ENCODE results near the gene E2F6. TPM values are rescaled to one million over a fixed set of nuclear protein-coding genes. Genes with fewer than 3 reads are reported as not detected.

Gene E2F6
- total RNA-seq, 1 donor = 9.0 TPM

- Histone ChIP-seq H3K27me3 (ENCODE audit: insufficient read depth, low read length) (peaks cover 69% of the 10 kb centered on the region), H3K4me1 (ENCODE audit: insufficient read depth, low read length) (no peaks in the 10 kb centered on the region), H3K27ac (ENCODE audit: low read depth, low read length) (no peak overlapping the region), H3K9me3 (ENCODE audit: low read depth, low read length) (no peaks in the 10 kb centered on the region), H3K36me3 (ENCODE audit: insufficient read depth, low read length) (no peaks in the 10 kb centered on the region), H3K79me2 (ENCODE audit: insufficient read depth, low read length) (no peaks in the 10 kb centered on the region), H3K4me2 (ENCODE audit: insufficient read depth, low read length) (no peak overlapping the region), H3K4me3 (ENCODE audit: insufficient read depth, low read length) (no peak overlapping the region), H2AFZ (ENCODE audit: low read length) (no peak overlapping the region), H4K20me1 (ENCODE audit: insufficient read depth, low read length) (no peaks in the 10 kb centered on the region)
- no peak for TF ChIP-seq CTCF (IDR thresholded peaks at IDR 0.05; ENCODE audit: extremely low read depth, low read depth, low read length)
- DNase-seq (ENCODE audit: insufficient read length, low spot score, missing footprints) = no peak
Observed at GRCh38 chr2:11481426-11481788, 15.4 kb upstream of the E2F6 start.

- H3K4me2 ChIP-seq (ENCODE audit: insufficient read depth, low read length) = no peak overlapping the region
- H3K4me1 ChIP-seq (ENCODE audit: insufficient read depth, low read length) = no peaks in the 10 kb centered on the region
- H3K27ac ChIP-seq (ENCODE audit: low read depth, low read length) = no peak overlapping the region
- no peaks in the 10 kb centered on the region for H3K9me3 ChIP-seq (ENCODE audit: low read depth, low read length)
- H4K20me1 ChIP-seq (ENCODE audit: insufficient read depth, low read length) = no peaks in the 10 kb centered on the region
- no peak for TF ChIP-seq CTCF (IDR thresholded peaks at IDR 0.05; ENCODE audit: extremely low read depth, low read depth, low read length)
- DNase-seq (ENCODE audit: insufficient read length, low spot score, missing footprints) = peak; percentile 80
- H3K36me3 ChIP-seq (ENCODE audit: insufficient read depth, low read length) = no peaks in the 10 kb centered on the region
- no peak overlapping the region for H3K4me3 ChIP-seq (ENCODE audit: insufficient read depth, low read length)
- H3K27me3 ChIP-seq (ENCODE audit: insufficient read depth, low read length) = peaks cover 66% of the 10 kb centered on the region
- no peak overlapping the region for H2AFZ ChIP-seq (ENCODE audit: low read length)
- no peaks in the 10 kb centered on the region for H3K79me2 ChIP-seq (ENCODE audit: insufficient read depth, low read length)
Observed at GRCh38 chr2:11480859-11481258, 14.9 kb upstream of the E2F6 start.

GRCh38 chr2:11480406-11480805, 14.4 kb upstream of the E2F6 start:
- H3K9me3 ChIP-seq (ENCODE audit: low read depth, low read length) = no peaks in the 10 kb centered on the region
- H3K27ac ChIP-seq (ENCODE audit: low read depth, low read length) = no peak overlapping the region
- H3K4me2 ChIP-seq (ENCODE audit: insufficient read depth, low read length) = no peak overlapping the region
- H2AFZ ChIP-seq (ENCODE audit: low read length) = no peak overlapping the region
- H3K36me3 ChIP-seq (ENCODE audit: insufficient read depth, low read length) = no peaks in the 10 kb centered on the region
- peaks cover 62% of the 10 kb centered on the region for H3K27me3 ChIP-seq (ENCODE audit: insufficient read depth, low read length)
- H3K4me3 ChIP-seq (ENCODE audit: insufficient read depth, low read length) = no peak overlapping the region
- H4K20me1 ChIP-seq (ENCODE audit: insufficient read depth, low read length) = no peaks in the 10 kb centered on the region
- DNase-seq (ENCODE audit: insufficient read length, low spot score, missing footprints) = no peak
- no peak for TF ChIP-seq CTCF (IDR thresholded peaks at IDR 0.05; ENCODE audit: extremely low read depth, low read depth, low read length)
- no peaks in the 10 kb centered on the region for H3K79me2 ChIP-seq (ENCODE audit: insufficient read depth, low read length)
- no peaks in the 10 kb centered on the region for H3K4me1 ChIP-seq (ENCODE audit: insufficient read depth, low read length)

- Histone ChIP-seq H4K20me1 (ENCODE audit: insufficient read depth, low read length) (no peaks in the 10 kb centered on the region), H3K4me2 (ENCODE audit: insufficient read depth, low read length) (no peak overlapping the region), H3K79me2 (ENCODE audit: insufficient read depth, low read length) (no peaks in the 10 kb centered on the region), H3K27ac (ENCODE audit: low read depth, low read length) (no peak overlapping the region), H3K27me3 (ENCODE audit: insufficient read depth, low read length) (peaks cover 58% of the 10 kb centered on the region), H2AFZ (ENCODE audit: low read length) (no peak overlapping the region), H3K4me3 (ENCODE audit: insufficient read depth, low read length) (no peak overlapping the region), H3K4me1 (ENCODE audit: insufficient read depth, low read length) (no peaks in the 10 kb centered on the region), H3K36me3 (ENCODE audit: insufficient read depth, low read length) (no peaks in the 10 kb centered on the region), H3K9me3 (ENCODE audit: low read depth, low read length) (no peaks in the 10 kb centered on the region)
- no peak for TF ChIP-seq CTCF (IDR thresholded peaks at IDR 0.05; ENCODE audit: extremely low read depth, low read depth, low read length)
- no peak for DNase-seq (ENCODE audit: insufficient read length, low spot score, missing footprints)
Observed at GRCh38 chr2:11478899-11479605, 13.1 kb upstream of the E2F6 start.
